GM21526 (cell line): Measurements from ENCODE around the gene GALNT13.

Experiments
- ATAC-seq: cut with Tn5 transposase; IDR thresholded peaks from one replicate; pipeline ENCODE4 v1.9.1; 2021; ENCODE audit warnings: moderate library complexity; ENCODE audit not compliant: unreplicated experiment, low FRiP score

The GALNT13 gene

DNA sequence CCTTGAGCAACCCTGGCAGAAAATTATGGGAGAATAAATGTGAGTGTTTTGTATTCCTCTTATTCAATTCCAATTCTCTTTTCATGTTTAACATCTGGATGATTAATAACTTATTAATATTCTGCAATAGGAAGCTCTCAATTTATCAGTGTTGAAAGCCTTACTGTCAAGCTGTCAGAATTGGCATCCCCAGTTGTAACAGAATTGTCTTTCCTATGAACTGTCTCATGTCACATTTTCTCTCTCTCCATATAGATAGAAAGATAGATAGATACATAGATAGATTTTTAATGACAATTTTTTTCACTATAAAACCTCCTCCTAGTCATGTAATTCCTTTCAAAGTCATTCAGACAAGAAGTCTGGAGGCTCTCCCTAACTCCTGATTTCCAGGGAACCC, 331.5 kb downstream of the GALNT13 start:
- no peak for ATAC-seq

- no peak for ATAC-seq
These were observed 332.2 kb downstream of the GALNT13 start for GRCh38 chr2:154203902-154204301.

DNA sequence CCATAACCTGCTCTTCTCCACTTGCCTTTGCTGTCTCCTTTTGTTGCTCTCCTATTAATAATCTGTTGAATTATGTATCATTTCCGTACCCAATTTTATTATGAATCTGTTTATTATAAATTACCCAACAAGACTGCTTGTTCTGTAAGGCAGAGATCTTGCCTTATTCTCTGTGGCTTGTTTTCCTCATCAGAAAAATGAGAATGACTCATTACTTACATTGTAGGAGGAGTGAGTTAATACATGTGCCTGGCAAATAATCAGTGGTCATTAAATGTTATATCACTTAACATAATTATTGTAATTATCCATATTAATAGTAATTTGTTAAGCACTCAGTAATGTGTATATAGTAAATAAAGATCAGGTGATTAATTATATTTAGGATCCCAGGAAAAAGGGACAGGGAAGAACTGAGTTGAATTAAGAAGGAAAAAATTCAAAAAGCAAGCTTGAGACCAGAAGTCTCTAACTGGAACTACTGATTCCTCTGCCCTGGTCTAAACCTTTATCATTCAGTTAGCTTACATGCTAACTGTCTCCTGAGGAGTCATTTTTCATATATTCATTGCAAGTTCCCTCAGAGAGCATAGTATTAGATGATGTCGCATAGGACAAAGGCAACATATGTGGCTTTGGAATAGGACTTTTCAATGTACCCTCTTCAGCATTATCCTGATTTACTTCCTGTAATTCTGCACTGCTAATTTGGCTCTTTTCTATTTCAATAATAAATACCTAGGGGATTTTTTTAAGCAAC, 335.7 kb downstream of the GALNT13 start:
- ATAC-seq: no peak

- ATAC-seq: no peak
These were observed 352.0 kb downstream of the GALNT13 start for GRCh38 chr2:154223726-154224125.

GRCh38 chr2:154226931-154227330, 355.2 kb downstream of the GALNT13 start:
- ATAC-seq: no peak

- no peak for ATAC-seq
These were observed 357.0 kb downstream of the GALNT13 start for GRCh38 chr2:154228566-154229280.

GRCh38 chr2:154229966-154230365, 358.2 kb downstream of the GALNT13 start:
- ATAC-seq: no peak

DNA sequence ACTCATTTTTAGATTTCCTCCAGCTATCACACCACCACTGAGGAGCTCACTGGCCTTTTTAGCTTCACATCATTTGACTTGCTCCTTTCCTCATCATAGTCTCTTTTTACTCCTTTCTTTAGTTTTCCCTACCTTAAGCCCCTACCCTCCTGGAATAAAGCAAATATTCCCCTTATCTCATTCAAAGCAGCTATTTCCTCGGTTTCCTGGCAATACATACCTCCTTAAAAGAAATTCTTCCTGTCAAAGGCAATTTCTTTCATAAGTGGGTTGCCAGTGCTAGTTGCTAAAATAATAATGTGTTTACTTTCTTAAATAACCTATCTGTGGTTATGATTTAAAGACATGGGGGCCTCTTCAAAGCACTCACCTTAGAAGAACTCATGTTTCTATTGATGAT, 359.3 kb downstream of the GALNT13 start:
- ATAC-seq: no peak

DNA sequence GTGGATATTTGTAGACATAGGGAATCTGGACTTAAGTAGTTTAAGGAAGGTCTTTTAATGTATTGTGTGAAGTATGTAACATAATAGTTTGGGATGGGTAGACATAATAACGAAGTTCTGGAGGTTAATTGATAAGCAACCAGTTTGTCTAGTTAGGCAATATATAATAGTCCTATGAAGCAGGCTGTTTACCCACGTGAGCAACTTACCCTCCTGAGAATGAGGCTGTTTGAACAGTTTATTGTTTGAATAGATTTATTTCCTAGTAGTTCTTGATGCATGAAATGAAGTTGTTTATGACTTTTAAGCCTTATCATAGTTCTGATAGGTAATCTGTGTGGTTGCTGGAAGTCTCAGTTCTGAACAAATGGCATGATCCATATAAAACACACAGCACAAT, 361.5 kb downstream of the GALNT13 start:
- no peak for ATAC-seq

DNA sequence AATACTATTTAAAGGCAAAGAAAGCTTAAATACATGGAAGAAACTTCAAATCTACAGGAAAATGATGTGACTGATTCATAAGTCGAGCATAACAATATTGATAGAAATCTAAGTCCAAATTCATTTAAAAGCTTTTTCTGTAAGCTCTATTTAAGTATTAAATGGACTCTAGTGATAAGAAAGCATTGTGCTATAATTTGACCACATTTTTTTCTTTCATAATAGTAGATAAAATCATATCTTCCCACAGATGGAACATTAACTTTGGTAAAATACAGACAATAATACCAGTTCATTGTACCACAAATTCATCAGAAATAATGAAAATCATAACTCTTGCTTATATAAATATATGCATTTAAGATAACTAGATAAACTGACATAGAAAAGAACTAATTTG, 366.5 kb downstream of the GALNT13 start:
- ATAC-seq: no peak

DNA sequence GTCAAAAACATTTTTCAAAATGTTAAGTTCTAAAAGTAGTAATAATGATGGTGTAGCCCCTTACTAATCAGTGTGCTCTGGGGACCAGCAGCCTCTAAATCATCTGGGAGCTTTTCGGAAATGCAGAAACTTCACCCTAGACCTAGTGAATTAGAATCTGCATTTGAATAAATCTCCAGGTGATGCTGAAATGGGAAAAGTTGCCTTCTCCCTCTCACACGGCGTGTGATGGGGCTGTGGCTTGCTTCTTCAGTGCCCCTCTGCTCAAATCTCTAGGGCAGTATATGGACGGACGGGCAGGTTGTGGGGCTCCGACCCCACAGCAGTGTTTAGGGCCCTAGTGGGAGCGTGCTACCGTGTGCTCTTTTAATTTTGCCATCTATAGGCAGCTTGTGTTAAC, 368.6 kb downstream of the GALNT13 start:
- ATAC-seq: no peak

DNA sequence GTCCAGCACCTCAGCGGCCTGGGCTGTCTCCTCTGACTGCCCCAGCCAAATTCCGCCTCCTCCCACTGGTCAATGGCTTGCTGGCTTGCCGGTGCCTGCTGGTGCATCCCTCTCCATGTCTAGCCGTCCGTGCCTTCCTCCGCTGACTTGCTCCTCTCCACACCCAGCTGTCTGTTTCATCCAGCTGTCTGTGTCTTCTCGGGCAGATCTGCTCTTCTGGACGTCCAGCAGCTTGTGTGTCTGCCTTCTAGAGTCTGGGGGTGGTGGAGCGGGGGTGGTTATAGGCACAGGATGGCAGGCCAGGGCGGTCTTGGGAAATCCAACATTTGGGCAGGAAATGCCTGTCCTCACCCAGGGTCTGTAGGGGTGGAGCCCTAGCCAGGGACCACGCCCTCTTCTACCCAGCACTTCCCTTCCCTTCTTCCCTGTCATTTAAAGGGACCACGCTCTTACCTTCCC, 369.2 kb downstream of the GALNT13 start:
- ATAC-seq: no peak

DNA sequence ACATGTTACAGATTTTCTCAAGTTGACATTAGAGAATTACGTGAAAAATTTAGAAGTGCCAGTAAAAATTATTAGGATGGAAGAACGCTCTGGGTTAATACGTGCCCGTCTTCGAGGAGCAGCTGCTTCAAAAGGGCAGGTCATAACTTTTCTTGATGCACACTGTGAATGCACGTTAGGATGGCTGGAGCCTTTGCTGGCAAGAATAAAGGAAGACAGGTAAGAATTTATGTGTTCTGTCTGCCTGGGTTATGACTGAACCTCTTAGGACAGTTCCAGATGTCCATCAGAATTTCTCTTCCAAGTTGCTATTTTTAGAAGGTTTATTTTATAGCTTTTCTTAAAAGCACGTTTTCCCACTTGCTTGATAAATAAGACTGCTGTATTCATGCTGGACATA, 371.0 kb downstream of the GALNT13 start:
- no peak for ATAC-seq

DNA sequence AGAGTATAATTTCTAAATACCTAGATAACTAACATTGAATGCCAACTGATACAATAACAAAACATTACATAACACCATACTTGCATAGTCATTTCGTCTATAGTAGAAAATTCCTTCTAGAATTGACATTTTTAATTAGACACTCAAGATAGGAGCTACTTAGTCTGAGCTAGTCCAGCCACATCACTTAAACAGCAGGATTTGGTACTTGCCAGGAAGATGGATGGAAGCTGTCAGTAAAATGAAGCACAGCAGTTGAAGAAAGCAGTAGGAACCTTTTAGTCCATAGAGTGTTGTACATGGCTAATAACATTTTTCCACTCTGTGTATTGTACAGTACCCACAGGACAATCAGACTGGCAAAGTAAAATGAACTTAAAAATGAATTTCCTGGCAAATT, 372.0 kb downstream of the GALNT13 start:
- no peak for ATAC-seq

- no peak for ATAC-seq
These were observed 373.2 kb downstream of the GALNT13 start for GRCh38 chr2:154244932-154245331.

- ATAC-seq: no peak
These were observed 375.8 kb downstream of the GALNT13 start for GRCh38 chr2:154247503-154247902.

DNA sequence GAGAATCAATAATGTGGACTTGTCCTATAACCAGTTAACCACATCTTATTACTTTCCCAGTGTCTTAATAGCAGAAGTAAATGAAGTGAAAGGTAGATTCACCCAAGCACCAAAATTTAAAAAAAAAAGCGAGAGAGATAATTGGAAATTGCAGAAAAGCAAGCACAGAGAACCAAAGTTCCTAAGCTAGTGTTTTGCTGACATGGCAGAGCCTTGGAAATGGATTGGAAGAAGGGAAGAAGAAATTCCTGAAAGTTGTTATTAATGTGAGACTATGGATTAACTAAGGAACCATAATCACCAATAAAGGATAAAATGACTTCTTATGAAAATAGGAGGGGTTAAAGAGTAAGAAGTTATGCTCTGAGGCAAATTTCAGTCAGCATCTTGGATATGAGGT, 384.4 kb downstream of the GALNT13 start:
- ATAC-seq: no peak

- ATAC-seq: no peak
These were observed 387.3 kb downstream of the GALNT13 start for GRCh38 chr2:154259030-154259429.

- no peak for ATAC-seq
These were observed 389.8 kb downstream of the GALNT13 start for GRCh38 chr2:154261473-154262027.

DNA sequence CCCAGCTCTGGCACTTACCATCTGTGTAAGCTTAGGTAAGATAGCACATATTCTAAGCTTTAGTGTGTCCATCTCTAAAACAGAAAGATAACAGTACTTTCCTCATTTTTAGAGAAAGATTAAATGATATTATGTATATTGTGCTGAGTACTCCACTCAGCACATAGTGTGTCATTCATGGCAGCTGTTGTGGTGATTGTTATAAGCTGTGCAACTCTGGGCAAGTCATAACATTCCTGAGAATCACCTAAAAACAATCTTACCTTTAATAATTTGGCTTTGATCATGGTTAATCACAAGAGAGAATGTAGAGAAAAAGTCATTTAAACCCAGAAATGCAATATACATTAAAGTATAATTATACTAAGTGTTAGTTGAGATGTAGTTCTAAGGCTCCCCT, 391.5 kb downstream of the GALNT13 start:
- ATAC-seq: no peak

- no peak for ATAC-seq
These were observed 392.3 kb downstream of the GALNT13 start for GRCh38 chr2:154264024-154264423.

- no peak for ATAC-seq
These were observed 396.3 kb downstream of the GALNT13 start for GRCh38 chr2:154267983-154268382.
